GM18867 (cell line): ENCODE data around the gene RALY.

ENCODE experiments used
- ATAC-seq: cut with Tn5 transposase; IDR thresholded peaks from one replicate; pipeline ENCODE4 v1.9.1; 2021; ENCODE audit warnings: mild to moderate bottlenecking, moderate library complexity; ENCODE audit not compliant: unreplicated experiment

Gene RALY

DNA sequence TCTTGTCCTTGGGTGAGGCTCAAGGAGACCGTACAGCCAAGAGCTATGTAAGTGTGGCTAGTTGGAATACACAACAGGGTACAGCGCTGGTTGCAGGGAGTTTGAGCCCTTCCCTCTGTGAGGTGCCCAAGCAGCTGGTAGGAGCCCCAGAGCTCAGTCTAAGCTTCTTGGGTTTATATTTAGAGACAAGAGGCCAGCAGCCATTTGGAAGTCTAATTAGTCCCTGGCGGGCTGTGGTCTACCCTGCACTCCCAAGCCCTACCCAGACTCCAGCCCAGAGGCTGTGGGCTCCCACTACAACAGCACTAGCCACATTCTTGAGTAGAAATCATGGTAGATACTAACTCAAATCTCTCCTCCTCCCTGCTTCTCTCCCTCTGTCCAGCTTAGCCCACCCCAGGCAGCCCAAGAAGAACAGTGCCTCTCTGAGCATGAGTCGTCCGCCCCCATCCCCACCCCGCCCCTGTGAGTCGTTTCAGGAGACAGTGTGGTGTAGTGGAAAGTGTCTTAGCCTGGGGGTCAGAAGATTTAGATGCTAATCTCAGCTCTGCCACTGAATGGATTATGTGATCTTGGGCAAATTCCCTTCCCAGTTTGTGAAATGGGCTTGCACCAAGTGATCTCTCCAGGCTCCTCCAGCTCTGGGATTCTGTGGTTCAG lies 80.5 kb downstream of the RALY start:
- no peak for ATAC-seq

DNA sequence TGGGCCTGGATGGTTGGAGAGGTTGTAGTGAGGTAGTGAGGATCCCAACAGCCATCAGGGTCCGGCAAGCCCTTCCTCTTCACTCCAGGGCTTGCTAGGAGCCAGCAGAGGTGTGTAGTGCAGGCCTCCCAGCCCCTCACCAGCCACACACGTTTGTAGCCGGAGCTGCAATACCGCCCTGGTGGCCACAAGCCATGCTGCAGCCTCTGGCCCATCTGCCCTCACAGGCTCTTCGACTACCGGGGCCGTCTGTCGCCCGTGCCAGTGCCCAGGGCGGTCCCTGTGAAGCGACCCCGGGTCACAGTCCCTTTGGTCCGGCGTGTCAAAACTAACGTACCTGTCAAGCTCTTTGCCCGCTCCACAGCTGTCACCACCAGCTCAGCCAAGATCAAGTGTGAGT lies 81.9 kb downstream of the RALY start:
- no peak for ATAC-seq

DNA sequence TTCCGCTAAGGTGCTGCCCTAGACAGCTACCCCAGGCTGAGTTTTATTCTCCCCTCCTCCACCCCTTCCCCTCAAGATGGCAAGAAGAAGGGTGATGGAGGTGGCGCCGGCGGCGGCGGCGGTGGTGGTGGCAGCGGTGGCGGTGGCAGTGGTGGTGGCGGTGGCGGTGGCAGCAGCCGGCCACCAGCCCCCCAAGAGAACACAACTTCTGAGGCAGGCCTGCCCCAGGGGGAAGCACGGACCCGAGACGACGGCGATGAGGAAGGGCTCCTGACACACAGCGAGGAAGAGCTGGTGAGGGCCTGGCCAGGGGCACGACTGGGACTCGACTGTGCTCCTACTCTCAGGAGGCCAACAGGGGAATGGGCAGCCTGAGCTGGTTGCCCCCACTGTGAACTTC lies 83.2 kb downstream of the RALY start:
- no peak for ATAC-seq

DNA sequence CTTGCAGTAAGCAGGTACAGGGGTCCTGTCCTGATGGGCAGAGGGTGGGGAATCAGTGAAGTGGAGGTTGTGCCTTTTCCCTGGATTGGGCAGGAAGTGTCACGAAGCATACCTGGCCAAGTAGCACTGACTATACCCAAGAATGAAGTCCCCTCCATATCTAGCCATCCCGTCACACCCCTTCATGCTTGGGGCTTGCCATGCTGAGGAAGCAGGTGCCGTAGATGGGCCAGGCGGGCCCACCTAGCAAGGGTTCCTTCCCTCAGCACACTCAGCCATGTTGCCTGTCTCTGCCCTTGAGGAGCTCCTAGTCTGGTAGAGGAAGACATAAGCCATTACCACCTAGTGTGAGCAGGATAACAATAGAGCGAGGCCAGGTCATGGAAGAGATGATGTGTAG lies 84.8 kb downstream of the RALY start:
- no peak for ATAC-seq

DNA sequence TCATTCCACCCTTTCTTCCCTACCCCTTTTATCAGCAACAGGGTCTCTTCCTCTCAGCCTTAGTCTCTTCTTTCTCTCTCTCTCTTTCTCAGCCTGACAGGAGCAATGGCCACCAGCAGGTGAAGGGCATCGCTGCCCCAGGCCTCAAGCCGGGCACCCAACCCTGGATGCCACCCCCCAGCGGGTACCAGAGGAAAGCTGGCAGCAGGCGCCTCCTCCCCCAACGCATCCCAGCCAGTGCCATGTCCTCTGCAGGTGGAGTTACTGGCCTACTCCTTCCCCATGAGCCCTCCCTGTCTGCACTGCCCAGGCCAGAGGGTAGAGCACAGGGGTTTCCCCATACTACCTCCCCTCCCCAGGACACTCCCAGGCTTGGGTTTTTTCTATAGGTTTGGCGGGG lies 86.1 kb downstream of the RALY start:
- ATAC-seq = no peak

DNA sequence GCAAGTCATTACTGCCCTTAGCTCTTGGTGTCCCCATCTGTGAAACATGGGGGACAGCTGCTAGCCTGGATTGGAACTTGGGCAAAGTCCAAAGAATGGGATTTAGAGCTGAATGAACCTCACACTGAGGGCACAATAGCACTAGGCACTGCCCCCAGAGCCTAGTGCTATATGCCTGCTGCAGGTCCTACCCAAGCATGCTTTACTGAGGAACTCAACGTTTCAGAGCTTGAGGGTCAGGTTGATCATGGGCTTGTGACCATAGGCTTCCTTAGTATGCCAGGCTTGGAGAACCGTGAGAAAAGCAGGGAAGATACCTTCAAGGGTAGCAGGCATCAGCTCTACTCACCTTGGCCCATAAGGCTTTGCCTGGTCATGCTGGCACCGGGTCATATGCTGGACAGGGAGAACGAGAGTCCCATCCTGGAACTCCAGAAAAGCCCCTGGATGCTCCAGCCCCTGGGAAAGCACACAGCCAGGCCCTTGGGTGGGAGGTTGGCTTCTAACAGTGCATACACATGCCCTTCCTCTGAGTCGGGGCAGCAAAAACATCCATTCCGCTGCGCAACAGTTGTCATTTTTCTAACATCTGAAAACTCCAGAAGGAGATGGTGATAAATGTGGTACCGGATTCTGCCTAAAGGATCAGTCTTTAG lies 88.6 kb downstream of the RALY start:
- ATAC-seq = no peak

DNA sequence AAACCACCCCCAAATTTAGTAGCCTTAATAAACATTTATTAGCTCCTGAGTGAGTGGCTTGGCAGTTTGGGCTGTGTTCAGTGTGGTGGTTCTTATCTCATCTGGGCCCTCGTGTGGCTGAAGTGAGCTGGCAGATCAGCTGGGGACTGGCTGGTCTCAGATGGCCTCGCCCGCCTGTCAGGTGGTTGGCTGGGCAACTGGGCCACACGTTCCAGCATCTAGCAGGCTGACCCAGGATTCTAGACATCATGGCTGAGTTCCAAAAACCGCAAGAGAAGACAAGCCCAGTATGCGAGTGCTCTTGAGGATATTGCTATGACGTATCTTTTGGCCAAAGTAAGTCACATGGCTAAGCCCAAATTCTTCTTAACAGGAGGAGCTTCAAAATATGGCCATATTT lies 89.4 kb downstream of the RALY start:
- no peak for ATAC-seq

DNA sequence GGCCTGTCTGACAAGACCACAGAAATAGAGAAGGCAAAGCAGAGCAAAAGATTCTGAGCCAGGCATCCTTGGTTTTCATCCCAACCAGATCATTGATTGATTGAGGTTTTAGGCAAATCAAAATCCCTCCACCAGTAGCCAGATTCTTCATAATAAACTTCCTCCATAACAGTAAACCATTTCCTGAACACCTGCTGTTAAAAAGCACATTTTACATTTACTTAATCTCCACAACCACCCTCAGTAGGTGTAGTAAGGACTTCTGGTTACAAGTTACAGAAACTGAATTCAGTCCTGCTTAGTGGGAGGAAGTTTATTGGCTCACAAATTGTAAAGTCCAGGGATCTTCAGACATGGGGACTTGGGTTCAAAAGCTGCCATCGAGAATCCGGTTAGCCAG lies 90.1 kb downstream of the RALY start:
- ATAC-seq = no peak

DNA sequence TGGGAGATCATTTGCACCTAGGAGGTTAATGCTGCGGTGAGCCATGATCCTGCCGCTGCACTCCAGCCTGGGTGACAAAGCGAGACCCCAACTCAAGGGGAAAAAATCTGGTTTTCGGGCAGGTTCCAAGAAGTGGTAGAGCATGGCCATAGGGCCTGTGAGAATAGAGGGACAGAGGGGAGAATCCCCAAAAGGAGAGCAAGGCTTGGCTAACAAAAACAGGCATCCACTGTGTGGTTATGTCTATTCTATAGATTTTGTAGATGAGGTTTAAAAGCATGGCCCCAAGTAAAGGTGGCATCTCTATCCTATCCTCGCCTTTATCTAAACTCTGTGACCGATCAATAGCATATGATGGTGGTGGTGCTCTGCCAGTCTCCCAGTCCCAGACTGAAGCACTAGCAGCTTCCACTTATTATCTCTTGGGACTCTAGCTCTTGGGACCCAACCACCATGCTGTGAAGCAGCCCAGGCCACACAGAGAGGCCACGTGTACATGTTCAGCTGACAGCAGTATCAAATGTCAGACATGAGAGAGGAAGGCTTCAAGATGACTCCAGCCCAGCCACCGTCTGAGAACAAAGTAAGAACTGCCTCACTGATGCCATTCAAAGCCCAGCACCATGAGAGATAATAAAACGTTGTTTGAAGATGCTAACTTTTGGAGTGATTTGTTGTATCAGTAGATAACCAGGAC lies 90.7 kb downstream of the RALY start:
- ATAC-seq = no peak

DNA sequence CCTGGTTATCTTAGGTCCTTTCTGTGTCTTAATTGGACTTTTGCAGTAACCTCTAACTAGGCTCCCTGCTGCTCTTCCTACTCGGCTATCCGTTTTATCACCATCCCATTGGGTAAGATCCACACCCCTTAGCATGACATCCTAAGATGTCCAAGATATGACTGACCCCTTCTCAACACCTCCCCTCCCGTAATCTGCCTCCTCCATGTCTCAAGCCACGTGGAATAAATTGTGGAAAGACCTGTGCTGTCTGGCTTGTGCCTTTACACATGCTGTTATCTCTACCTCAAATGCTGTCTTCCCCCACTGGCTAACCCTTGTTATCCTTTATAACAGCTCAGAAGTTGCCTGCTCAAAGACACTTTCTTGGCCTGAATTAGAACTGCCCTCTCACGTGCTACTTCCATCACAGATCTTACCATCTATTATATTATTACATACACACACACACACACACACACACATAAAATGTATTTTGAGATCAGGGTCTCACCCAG lies 91.9 kb downstream of the RALY start:
- no peak for ATAC-seq

DNA sequence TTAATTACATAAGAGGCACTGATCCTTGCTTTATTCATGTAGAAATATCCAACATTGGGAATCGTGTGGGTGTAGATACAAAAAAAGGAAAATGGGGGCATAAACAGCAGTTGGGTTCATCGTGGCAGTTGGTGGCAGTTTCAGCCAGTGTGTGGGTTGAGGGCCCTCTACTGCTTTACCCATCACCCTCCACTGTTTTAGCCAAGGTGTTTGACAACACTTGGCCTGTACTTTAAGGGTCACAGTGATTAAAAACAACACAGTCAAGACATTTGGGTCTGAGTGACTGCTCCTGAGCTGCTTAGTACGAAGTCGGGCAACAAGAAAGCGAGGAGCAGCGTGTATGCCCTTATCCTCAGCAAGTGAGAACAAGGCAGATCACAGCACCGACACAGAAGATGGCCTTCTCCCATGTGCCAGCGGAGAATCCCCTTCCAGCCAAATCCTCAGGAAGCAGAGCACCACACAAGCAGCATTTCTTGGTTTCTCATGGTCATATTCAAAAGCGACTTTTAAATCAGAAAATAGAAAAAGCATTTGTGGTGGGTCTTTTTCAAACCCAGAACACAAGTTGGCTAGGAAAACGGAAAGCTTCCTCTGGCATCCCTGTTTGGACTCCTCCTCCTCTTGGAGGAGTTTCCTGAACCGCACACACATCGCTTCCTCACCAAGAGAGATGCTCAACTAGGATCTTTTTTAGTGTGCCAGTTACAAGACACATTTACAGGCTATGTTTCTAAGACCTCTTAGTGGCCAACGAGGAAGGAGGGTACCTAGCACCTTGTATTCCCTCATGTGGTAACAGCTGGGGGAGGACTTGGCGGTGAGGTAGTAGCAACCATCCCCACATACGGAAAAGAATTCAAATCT lies 94.8 kb downstream of the RALY start:
- no peak for ATAC-seq

DNA sequence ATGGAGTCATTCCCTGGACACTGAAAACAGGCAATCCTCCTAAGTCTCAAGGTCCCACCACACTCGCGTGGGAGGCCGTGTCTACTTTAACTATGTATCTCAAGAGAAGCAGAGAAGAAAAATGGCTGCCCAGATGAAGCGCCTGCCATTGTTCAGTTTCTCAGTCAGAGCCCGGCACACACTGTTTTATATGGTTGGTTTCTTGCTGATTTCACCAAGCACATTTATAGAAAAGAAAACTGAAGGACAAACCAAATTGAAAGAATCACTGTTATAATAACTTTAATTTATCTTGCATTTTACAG lies 95.4 kb downstream of the RALY start:
- no peak for ATAC-seq

DNA sequence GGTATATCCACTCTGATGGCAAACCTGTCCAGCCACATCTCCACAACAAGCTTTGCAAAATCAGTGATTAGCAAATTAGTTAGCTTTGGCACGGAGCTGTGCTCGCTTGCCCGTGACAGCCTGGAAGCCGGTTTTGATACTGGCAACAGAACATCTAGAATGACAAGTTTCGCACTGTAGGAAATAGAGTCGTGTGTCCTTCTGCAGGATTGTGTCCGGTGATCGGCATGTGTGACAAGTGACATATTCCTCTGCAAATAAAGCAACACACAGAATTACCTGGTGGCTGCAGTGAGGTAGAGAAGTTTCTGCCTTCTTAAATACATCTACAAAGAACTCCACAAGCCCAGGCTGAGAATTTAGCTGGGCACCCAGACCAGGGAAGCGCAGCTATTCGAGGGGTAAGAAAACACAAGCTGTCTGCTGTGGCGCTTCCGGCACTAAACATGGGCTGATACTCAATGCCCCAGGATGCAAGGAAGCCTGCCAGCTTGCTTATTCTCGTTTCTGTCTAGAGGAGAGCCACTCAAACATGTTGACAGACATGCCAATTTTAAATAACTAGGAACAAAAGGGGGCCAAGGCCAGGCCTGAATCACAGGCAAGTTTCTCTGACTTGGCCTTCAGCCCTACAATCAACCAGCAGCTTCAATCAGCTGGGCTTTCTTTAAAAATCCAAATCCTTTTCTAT lies 96.1 kb downstream of the RALY start:
- no peak for ATAC-seq

DNA sequence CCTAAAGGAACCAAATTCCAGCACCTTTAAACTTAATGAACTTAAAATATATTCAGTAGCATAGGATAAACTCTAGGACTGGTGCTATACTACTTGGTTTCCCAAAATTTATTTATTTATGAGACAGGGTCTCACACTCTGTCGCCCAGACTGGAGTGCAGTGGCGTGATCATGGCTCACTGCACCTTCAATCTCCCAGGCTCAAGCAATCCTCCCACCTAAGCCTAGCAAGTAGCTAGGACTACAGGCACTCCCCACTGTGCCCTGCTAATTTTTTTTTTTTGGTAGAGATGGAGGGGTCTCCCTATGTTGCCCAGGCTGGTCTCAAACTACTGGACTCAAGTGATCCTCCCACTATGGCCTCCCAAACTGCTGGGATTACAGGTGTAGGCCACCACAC lies 96.9 kb downstream of the RALY start:
- no peak for ATAC-seq

DNA sequence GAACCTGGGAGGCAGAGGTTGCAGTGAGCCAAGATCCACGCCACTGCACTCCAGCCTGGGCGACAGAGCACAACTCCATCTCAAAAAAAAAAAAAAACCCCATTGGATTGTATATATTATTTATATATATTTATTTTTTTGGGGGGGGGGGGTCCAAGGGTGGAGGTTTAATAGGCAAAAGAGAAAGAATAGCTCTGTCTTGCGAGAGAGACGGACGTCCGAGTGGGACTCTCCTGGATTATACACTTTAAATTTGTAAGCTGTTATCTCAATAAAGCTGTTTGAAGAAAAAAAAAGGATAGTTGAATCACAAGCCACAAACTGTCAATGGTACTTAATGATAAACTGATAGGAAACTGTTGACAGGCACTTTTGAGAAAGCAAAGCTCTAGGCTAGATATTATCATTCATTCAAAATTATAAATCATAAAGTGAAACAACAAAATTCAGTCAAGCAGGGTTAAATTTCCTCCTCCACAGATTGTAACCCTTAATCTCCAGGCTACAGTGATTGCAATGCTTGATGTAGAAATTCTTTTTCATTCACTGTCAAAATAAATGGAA lies 98.0 kb downstream of the RALY start:
- ATAC-seq = no peak

DNA sequence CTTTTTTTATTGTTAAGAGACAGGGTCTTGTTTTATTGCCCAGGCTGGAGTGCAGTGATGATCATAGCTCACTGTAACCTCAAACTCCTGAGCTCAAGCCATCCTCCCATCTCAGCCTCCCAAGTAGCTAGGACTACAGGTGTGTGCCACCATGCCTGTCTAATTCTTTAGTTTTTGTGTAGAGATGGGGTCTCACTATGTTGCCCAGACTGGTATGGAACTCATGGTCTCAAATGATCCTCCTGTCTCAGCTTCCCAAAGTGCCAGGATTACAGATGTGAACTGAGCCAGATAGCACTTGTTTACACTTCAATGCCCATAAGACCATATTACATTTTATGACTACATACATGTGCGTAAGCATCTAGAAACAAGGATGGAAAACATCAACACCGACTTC lies 100.2 kb downstream of the RALY start:
- no peak for ATAC-seq

DNA sequence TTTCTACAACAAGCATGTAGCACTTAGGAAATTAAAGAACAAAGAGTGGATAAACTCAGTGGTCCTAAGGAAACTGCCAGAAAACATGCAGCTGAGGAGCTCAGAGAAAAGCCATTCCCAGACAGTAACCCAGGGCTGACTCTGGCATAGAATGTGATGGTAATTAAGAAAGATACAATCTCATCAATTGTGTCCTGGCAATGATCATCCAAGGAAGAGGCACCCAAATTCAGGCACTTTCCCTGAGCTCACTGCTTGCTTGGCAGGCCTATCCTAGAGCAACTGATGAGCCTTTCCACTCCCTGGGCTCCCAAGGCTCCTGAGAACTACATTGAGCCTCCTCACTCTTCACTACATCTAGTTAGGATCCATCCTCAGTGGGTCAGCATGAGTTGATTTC lies 102.1 kb downstream of the RALY start:
- no peak for ATAC-seq

DNA sequence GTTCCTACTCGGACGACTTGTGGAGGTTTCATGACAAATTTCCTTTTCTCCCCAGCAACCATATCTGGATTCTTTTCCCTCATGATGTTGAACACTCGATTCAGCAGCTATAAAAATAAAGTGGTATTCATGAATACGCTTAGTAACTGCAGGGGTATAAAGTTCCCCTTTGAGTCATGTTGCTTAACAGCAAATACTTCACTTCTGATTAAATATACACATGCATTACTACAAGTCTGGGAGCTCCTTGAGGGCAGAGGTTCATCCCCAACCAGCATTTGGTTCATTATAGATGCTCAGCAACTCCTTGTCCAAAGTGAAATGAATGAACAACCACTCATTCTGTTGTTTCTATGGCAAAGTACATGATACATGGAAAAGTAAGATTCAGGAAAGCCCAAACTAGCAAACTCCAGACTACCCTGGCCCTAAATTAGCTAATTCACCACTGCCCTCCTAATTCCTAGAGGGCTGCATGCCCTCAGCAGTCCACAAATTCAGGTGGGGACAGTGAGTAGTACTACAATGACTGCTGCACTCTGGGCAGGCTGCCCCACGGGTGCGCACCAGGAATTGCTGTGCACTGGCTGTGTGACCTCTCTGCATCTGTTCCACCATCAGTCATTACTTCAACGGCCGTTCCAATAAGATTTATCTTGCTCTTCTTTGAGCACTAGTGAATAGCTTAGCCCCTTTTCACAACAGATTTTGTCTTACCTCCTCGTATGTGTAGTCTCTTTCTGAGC lies 103.2 kb downstream of the RALY start:
- no peak for ATAC-seq

DNA sequence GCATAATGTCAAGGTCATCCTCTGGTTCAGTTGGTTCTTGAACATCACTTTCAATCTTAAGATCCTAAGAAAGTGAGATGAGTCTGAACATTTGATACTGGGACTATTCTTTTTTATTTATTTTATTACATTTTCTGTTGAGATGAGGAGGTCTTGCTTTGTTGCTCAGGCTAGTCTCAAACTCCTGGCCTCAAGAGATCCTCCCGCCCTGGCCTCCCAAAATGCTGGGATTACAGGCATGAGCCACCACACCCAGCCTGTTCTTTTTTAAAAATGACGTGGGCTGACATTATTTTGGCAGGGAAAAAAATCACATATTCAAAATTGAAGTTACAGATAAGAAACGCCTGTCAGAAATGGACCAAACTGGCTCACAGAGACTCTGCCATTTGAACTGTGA lies 104.9 kb downstream of the RALY start:
- ATAC-seq = no peak

DNA sequence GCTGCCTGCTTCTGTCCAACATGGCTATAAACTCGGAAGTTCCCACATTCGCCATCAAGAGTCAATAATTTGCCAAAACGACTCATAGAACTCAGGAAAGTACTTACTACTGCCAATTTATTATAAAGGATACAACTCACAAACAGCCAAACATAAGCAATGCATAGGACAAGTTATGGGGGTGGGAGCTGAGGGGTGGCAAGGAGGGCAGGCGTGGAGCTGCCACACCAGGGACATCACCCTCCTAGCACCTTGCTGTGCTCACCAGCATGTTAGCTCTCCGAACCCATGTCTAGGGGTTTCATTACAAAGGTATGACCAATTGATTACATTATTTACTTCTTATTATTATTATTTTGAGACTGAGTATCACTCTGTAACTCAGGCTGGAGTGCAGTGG lies 106.0 kb downstream of the RALY start:
- ATAC-seq = no peak
